Mucosa of descending colon (tissue), 3 donors: ENCODE data around the gene JDP2. TPM values are rescaled to one million over a fixed set of nuclear protein-coding genes. Genes with fewer than 3 reads are reported as not detected.
"Not testable (repeated sequence)": the region's sequence is repeated elsewhere in the genome, so short reads cannot be mapped to it uniquely, and the experiment has no call there.

Experiments used
- ATAC-seq: fragments of 200-7000 bp; cut with Tn5 transposase; one replicate; pipeline ENCODE4 v1.9.1; 2020; ENCODE audit warnings: mild to moderate bottlenecking, moderate library complexity
- DNase-seq, 3 donors: peaks; one replicate each; pipeline ENCODE4 v3.0.0-alpha.2; 2020
- H3K36me3 ChIP-seq: fragments of 200-600 bp; one replicate; pipeline ENCODE4 v1.8.0; 2021; ENCODE audit warnings: low read depth, mild to moderate bottlenecking
- H3K4me1 ChIP-seq: fragments of 200-600 bp; one replicate; pipeline ENCODE4 v1.8.0; 2021; ENCODE audit warnings: low read depth, mild to moderate bottlenecking
- H3K4me3 ChIP-seq: fragments of 200-600 bp; one replicate; pipeline ENCODE4 v1.8.0; 2021; ENCODE audit warnings: mild to moderate bottlenecking
- H3K9me3 ChIP-seq: fragments of 200-600 bp; one replicate; pipeline ENCODE4 v1.8.0; 2021; ENCODE audit warnings: mild to moderate bottlenecking
- intact Hi-C, 2 donors: fragments of 100-400 bp; cut with DNase I in 1 of 2; cut with micrococcal nuclease in 1 of 2; formaldehyde crosslinking; loops; one replicate each; pipeline versions ENCODE4 v1.11.0 to v1.11.1; 2022; cut with DNase I, micrococcal nuclease
- long read RNA-seq, 2 donors: library from polyadenylated mRNA; unstranded; transcript quantifications; one replicate each; pipeline ENCODE4 v2.0.0, GENCODE V29; 2019 to 2021
- total RNA-seq, 3 donors: library from RNA; stranded (reverse); fragmentation: NEBNext Ultra II Directional in 2 of 3; extraction: Animal tissue kit (Norgen Biotek cat#: 25700) in 2 of 3; gene quantifications; one replicate each; pipeline versions ENCODE4 v1.2.1 to v1.2.4, GENCODE V29; 2021 to 2023
- TF ChIP-seq, protein P1 (sequence below): fragments of 200-600 bp; IDR thresholded peaks from one replicate; pipeline ENCODE4 v1.8.0; 2022; ENCODE audit warnings: antibody characterized with exemption, mild to moderate bottlenecking
- donor health status: DM: no; HTN: no; CAD: no; lungs with moderate emphysema.
- donor health status: DM: no; HTN: no; CAD: no.
- donor health status: DM: no; HTN: yes; CAD: no.

The JDP2 gene
- total RNA-seq, result 10 to 100 TPM; 17.7 to 48.0 (median 29.0) TPM
- long read RNA-seq, donor 1, full-length matches to known transcripts, result 60 of 82 reads
- long read RNA-seq, donor 1, partial matches to known transcripts, result 2 of 82 reads
- long read RNA-seq, donor 1, other reads (novel, unspliced or antisense), result 20 of 82 reads
- long read RNA-seq, donor 2, partial matches to known transcripts, result 0 of 1 reads
- long read RNA-seq, donor 2, other reads (novel, unspliced or antisense), result 1 of 1 reads

DNA sequence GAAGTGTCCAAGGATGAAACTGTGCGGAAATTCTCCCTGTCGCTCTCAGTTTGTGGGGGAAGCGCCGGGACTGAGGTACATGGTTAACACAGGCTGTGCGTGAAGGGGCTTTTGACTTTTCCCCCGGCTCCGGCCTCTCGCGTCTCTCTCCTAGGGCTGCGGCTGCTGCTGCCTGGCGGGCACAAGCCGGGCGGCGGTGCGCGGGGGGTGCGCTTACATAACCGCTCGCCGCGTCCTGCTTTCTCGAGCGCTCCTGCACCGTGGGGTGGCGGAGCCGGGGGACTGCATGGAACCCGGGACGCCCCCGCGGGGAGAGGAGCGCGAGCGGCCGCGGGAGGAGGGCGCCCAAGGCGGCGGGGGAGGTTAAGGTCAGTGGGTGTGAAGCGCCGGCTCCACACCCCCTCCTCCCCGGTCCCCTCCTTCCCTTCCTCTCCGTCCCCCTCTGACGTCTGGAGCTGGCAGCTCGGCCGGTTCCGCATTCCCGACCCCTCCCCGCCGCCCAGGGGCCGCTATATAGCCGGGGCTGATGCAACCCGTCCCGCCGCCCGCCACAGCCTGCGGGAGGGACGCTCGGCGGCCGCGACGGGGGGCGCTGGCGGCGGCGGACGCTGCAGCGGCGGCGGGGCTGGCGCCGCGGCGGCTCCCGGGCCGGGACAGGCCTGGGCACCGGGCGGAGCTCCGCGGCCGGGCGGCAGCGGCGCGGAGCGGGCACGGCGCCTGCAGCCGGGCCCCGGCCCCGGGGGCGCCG is at the start of gene JDP2:
Gene JDP2, plus strand, starts transcription at position 541 of the 748 bp plus-strand sequence. CDS start 9,899 bp downstream, outside the sequence.
- TF ChIP-seq, protein P1, sequence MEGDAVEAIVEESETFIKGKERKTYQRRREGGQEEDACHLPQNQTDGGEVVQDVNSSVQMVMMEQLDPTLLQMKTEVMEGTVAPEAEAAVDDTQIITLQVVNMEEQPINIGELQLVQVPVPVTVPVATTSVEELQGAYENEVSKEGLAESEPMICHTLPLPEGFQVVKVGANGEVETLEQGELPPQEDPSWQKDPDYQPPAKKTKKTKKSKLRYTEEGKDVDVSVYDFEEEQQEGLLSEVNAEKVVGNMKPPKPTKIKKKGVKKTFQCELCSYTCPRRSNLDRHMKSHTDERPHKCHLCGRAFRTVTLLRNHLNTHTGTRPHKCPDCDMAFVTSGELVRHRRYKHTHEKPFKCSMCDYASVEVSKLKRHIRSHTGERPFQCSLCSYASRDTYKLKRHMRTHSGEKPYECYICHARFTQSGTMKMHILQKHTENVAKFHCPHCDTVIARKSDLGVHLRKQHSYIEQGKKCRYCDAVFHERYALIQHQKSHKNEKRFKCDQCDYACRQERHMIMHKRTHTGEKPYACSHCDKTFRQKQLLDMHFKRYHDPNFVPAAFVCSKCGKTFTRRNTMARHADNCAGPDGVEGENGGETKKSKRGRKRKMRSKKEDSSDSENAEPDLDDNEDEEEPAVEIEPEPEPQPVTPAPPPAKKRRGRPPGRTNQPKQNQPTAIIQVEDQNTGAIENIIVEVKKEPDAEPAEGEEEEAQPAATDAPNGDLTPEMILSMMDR, result no peak
- peak within 1 kb of the TSS; percentile 32 for H3K4me3 ChIP-seq
- no peaks in the 10 kb centered on the region for H3K9me3 ChIP-seq
- DNase-seq (peak; percentile 92), ATAC-seq (peak; percentile 80)
- no peaks in the 10 kb centered on the region for H3K36me3 ChIP-seq
- H3K4me1 ChIP-seq, result peaks cover 29% of the 10 kb centered on the region
- intact Hi-C loops, result no loop called here

DNA sequence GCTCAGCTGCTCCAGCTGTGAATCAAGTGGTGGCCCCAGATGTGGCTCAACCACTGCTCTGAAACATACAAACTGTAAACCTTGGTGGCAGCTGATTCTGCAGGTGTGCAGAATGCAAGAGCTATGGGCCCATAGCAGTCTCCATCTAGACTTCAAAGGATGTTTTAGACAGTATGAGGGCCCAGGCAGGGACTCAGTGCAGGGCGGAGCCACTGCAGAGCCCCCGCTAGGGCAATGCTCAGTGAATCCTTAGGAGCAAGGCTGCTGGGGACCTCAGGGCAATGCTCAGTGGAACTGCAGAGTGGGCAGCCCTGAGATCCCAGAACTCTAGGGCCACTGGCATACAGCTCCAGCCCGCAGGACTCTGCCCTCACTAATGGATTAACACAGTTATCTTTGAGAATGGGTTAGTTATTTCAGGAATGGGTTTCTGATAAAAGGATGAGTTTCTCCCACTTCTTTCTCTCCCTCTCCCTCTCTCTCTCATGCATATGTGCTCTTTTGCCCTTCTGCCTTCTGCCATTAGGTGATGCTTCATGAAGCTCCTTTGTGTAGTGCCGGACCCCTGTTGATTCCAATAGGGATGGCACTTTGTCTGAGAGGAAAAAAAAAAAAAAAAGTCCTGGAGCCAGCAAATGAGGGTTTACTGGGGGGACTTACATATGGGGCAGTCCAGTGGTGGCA is 48.4 kb upstream of the JDP2 start:
- H3K4me3 ChIP-seq, result no peak overlapping the region
- intact Hi-C loops, result no loop called here
- H3K9me3 ChIP-seq, result no peaks in the 10 kb centered on the region
- no peak for DNase-seq
- no peak for ATAC-seq
- TF ChIP-seq, protein P1, result no peak
- no peaks in the 10 kb centered on the region for H3K4me1 ChIP-seq
- H3K36me3 ChIP-seq, result no peaks in the 10 kb centered on the region

DNA sequence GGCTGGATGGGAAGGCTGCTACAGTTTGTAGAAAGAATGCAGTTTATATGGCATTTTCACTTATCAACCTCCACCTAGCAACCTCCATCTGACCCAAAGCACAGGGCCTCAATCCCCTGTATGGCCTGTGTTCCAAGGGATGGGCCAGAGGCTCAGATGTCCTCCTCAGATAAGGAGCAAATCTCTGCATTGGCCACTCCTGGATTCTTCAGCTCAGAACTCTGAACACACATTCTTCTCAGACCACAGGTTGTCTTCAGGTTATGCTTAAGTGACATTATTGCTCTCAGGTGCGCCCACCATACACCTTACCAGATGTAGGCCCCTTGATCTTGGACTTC is 47.9 kb upstream of the JDP2 start:
- intact Hi-C loops, result no loop called here
- ATAC-seq (no peak), DNase-seq (no peak)
- no peaks in the 10 kb centered on the region for H3K36me3 ChIP-seq
- no peaks in the 10 kb centered on the region for H3K4me1 ChIP-seq
- H3K9me3 ChIP-seq, result no peaks in the 10 kb centered on the region
- TF ChIP-seq, protein P1, result no peak
- H3K4me3 ChIP-seq, result no peak overlapping the region

- no peak overlapping the region for H3K4me3 ChIP-seq
- TF ChIP-seq, protein P1, result no peak
- ATAC-seq, result no peak
- no peak for DNase-seq
- no peaks in the 10 kb centered on the region for H3K9me3 ChIP-seq
- no peaks in the 10 kb centered on the region for H3K4me1 ChIP-seq
- intact Hi-C loops, result no loop called here
- no peaks in the 10 kb centered on the region for H3K36me3 ChIP-seq
Observed at GRCh38 chr14:75380656-75381055, 47.2 kb upstream of the JDP2 start.

DNA sequence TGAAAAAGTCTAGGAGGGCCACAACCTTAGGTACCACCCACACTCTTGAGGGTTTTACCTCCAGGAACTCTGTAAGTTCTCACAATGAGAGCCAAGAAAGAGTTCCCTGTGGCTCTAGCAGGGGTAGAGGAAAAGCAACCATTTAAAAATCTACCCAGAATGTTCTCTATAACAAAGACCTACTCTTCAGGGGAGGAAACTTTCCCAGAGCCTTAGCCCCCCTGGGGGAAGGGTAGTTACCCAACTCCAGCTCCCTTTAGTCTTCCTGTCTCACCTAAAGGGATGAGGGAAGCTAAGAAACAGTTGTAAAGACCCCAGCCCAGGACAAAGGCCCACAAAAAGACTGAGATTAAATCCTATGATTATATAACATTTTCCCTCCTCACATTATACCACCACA is 46.2 kb upstream of the JDP2 start:
- intact Hi-C loops, result no loop called here
- no peaks in the 10 kb centered on the region for H3K36me3 ChIP-seq
- no peaks in the 10 kb centered on the region for H3K9me3 ChIP-seq
- TF ChIP-seq, protein P1, result no peak
- H3K4me1 ChIP-seq, result no peaks in the 10 kb centered on the region
- DNase-seq (no peak), ATAC-seq (no peak)
- H3K4me3 ChIP-seq, result no peak overlapping the region

DNA sequence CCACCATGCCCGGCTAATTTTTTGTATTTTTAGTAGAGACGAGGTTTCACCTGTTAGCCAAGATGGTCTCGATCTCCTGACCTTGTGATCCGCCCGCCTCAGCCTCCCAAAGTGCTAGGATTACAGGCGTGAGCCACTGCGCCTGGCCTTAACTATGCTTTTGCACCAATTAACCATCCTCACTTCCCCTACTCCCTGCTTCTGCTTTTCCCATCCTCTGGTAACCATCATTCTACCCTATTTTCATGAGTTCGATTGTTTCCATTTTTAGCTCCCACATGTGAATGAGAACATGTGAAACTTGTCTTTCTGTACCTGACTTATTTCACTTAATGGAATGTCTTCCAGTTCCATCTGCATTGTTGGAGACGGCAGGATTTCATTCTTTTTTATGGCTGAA is 44.6 kb upstream of the JDP2 start:
- H3K9me3 ChIP-seq, H3K4me1 ChIP-seq, ATAC-seq, H3K36me3 ChIP-seq, DNase-seq, intact Hi-C loops, H3K4me3 ChIP-seq: not testable (repeated sequence)
